ENCODE data around the gene ELP5.

DNA sequence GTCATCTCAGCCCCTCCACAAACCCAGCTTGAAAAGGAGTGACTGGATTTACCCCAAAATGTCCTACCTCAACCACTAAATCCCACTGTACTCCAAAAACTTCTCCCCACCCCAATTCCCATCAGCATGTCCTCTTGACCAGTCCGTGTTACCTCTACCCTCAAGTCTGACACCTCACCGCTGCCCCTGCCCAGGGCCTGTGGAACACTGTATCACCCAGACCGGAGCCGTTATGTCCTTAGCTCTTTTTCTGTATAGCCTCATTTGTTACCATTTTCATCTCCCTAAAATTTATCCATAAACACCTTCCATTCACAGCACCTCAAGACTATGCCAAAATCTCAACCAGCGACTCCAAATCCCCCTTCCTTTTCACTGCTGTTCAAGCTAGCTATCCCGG, 15.2 kb upstream of the ELP5 start:
- TF ChIP-seq, protein P1, sequence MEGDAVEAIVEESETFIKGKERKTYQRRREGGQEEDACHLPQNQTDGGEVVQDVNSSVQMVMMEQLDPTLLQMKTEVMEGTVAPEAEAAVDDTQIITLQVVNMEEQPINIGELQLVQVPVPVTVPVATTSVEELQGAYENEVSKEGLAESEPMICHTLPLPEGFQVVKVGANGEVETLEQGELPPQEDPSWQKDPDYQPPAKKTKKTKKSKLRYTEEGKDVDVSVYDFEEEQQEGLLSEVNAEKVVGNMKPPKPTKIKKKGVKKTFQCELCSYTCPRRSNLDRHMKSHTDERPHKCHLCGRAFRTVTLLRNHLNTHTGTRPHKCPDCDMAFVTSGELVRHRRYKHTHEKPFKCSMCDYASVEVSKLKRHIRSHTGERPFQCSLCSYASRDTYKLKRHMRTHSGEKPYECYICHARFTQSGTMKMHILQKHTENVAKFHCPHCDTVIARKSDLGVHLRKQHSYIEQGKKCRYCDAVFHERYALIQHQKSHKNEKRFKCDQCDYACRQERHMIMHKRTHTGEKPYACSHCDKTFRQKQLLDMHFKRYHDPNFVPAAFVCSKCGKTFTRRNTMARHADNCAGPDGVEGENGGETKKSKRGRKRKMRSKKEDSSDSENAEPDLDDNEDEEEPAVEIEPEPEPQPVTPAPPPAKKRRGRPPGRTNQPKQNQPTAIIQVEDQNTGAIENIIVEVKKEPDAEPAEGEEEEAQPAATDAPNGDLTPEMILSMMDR (IDR thresholded peaks at IDR 0.05): no peak
- TF ChIP-seq POLR2A (IDR thresholded peaks at IDR 0.05): no peak

All from testis (tissue), 2 donors.